DND-41 (cell line): ENCODE results near the gene PAH.

Experiments
- ATAC-seq: fragments of 200-7000 bp; cut with Tn5 transposase; 3 replicates; pipeline ENCODE4 v1.9.1; 2021; ENCODE audit warnings: low read depth; ENCODE audit not compliant: insufficient read depth
- DNase-seq: peaks from one replicate; pipeline ENCODE4 v3.0.0-alpha.2; 2020
- H2AFZ ChIP-seq: 2 replicates; pipeline ENCODE4 v1.6.0; 2012; ENCODE audit warnings: low read depth, low read length
- H3K27ac ChIP-seq: 2 replicates; pipeline ENCODE4 v1.5.1; 2012; ENCODE audit warnings: low read length, inconsistent platforms
- H3K27me3 ChIP-seq: fragments of 200-600 bp; sonication (generic); 2 replicates; pipeline ENCODE4 v1.6.0; 2012; ENCODE audit warnings: low read length, mild to moderate bottlenecking, inconsistent platforms; ENCODE audit not compliant: insufficient read depth, poor library complexity
- H3K36me3 ChIP-seq: 2 replicates; pipeline ENCODE4 v1.5.1; 2012; ENCODE audit warnings: low read length, inconsistent platforms; ENCODE audit not compliant: insufficient read depth
- H3K4me1 ChIP-seq: 2 replicates; pipeline ENCODE4 v1.5.1; 2012; ENCODE audit warnings: mild to moderate bottlenecking, low read length; ENCODE audit not compliant: insufficient read depth
- H3K4me2 ChIP-seq: 2 replicates; pipeline ENCODE4 v1.6.0; 2012; ENCODE audit warnings: mild to moderate bottlenecking, moderate library complexity, low read length, inconsistent platforms; ENCODE audit not compliant: insufficient read depth
- H3K4me3 ChIP-seq, 2 experiments: fragments of 200-600 bp in 1 of 2; shearing (Covaris generic) in 1 of 2; 2 replicates each; pipeline ENCODE4 v1.5.1; 2012 to 2016; ENCODE audit warnings: inconsistent platforms in 2 of 2, low read length in 2 of 2, mild to moderate bottlenecking in 2 of 2, low read depth in 1 of 2, moderate library complexity in 1 of 2
- H3K79me2 ChIP-seq: 2 replicates; pipeline ENCODE4 v1.6.0; 2012; ENCODE audit warnings: low read length, inconsistent platforms; ENCODE audit not compliant: insufficient read depth
- H3K9ac ChIP-seq: 2 replicates; pipeline ENCODE4 v1.6.0; 2012; ENCODE audit warnings: low read depth, mild to moderate bottlenecking, inconsistent platforms, low read length, moderate library complexity
- H3K9me3 ChIP-seq: 2 replicates; pipeline ENCODE4 v1.5.1; 2012; ENCODE audit warnings: low read length, moderate library complexity, mild to moderate bottlenecking, inconsistent platforms; ENCODE audit not compliant: insufficient read depth, severe bottlenecking
- H4K20me1 ChIP-seq: 2 replicates; pipeline ENCODE4 v1.6.0; 2012; ENCODE audit warnings: low read length; ENCODE audit not compliant: insufficient read depth
- CTCF ChIP-seq: IDR thresholded peaks from 2 replicates; pipeline ENCODE4 v1.5.1; 2012; ENCODE audit warnings: borderline replicate concordance, low read length, moderate library complexity, mild to moderate bottlenecking; ENCODE audit not compliant: poor library complexity, severe bottlenecking; ENCODE audit errors: extremely low read depth
- EZH2 ChIP-seq: IDR thresholded peaks from 3 replicates; pipeline ENCODE4 v1.6.1; 2012; ENCODE audit warnings: borderline replicate concordance, low read depth, mild to moderate bottlenecking, moderate library complexity, low read length, inconsistent platforms; ENCODE audit not compliant: severe bottlenecking

Gene PAH

GRCh38 chr12:102917026-102917787, at the start of gene PAH:
PAH (minus strand) TSS chr12:102917244; CDS start chr12:102917130, 114 bp downstream.
- Histone ChIP-seq H3K4me3 (no peak within 1 kb of the TSS), H3K9ac (no peak within 1 kb of the TSS), H3K27ac (no peak within 1 kb of the TSS), H3K79me2 (no peaks in the 10 kb centered on the region), H3K9me3 (no peaks in the 10 kb centered on the region), H3K4me2 (no peak within 1 kb of the TSS), H4K20me1 (no peaks in the 10 kb centered on the region), H3K36me3 (no peaks in the 10 kb centered on the region), H2AFZ (no peak within 1 kb of the TSS), H3K27me3 (no peaks in the 10 kb centered on the region), H3K4me1 (no peaks in the 10 kb centered on the region)
- no peak for DNase-seq
- ATAC-seq = no peak
- TF ChIP-seq EZH2 (no peak), CTCF (no peak)

- DNase-seq = no peak
- Histone ChIP-seq H3K4me3 (no peak overlapping the region), H3K4me1 (no peaks in the 10 kb centered on the region), H3K79me2 (no peaks in the 10 kb centered on the region), H3K27ac (no peak overlapping the region), H4K20me1 (no peaks in the 10 kb centered on the region), H3K36me3 (no peaks in the 10 kb centered on the region), H2AFZ (no peak overlapping the region), H3K9me3 (no peaks in the 10 kb centered on the region), H3K4me2 (no peak overlapping the region), H3K27me3 (peaks cover 3% of the 10 kb centered on the region), H3K9ac (no peak overlapping the region)
- no peak for ATAC-seq
- TF ChIP-seq EZH2 = no peak
- TF ChIP-seq CTCF = no peak
These were observed 49.3 kb upstream of the PAH start for GRCh38 chr12:102966200-102966863.

- no peaks in the 10 kb centered on the region for H3K79me2 ChIP-seq
- H3K9me3 ChIP-seq = no peaks in the 10 kb centered on the region
- no peaks in the 10 kb centered on the region for H3K4me1 ChIP-seq
- no peak overlapping the region for H3K9ac ChIP-seq
- no peak overlapping the region for H3K27ac ChIP-seq
- peaks cover 3% of the 10 kb centered on the region for H3K27me3 ChIP-seq
- DNase-seq (no peak), ATAC-seq (no peak)
- H2AFZ ChIP-seq = no peak overlapping the region
- no peaks in the 10 kb centered on the region for H3K36me3 ChIP-seq
- H3K4me3 ChIP-seq = no peak overlapping the region
- H3K4me2 ChIP-seq = no peak overlapping the region
- TF ChIP-seq EZH2 = no peak
- no peak for TF ChIP-seq CTCF
- no peaks in the 10 kb centered on the region for H4K20me1 ChIP-seq
These were observed 48.5 kb upstream of the PAH start for GRCh38 chr12:102965281-102966155.
